AG09309 (cell line): Measurements from ENCODE around the gene SCRG1.

Experiments used
- DNase-seq: peaks from one replicate; pipeline ENCODE4 v3.0.0-alpha.2; 2010; ENCODE audit warnings: low read depth
- H3K4me3 ChIP-seq: 2 replicates; pipeline ENCODE4 v1.5.1; 2011; ENCODE audit warnings: mild to moderate bottlenecking, low read depth, low read length, moderate library complexity; ENCODE audit not compliant: control insufficient read depth
- CTCF ChIP-seq: IDR thresholded peaks from 2 replicates; pipeline ENCODE4 v1.5.1; 2011; ENCODE audit warnings: mild to moderate bottlenecking, low read depth, low read length, inconsistent platforms; ENCODE audit not compliant: insufficient read depth, control insufficient read depth; ENCODE audit errors: missing control alignments

Gene SCRG1

GRCh38 chr4:173360587-173361221 lies 38.2 kb downstream of the SCRG1 start:
- TF ChIP-seq CTCF: peak; percentile 41
- DNase-seq: no peak
- no peak overlapping the region for H3K4me3 ChIP-seq

- H3K4me3 ChIP-seq: no peak overlapping the region
- no peak for DNase-seq
- TF ChIP-seq CTCF: no peak
These were observed 41.0 kb downstream of the SCRG1 start for GRCh38 chr4:173357939-173358338.

GRCh38 chr4:173347467-173347866 lies 51.4 kb downstream of the SCRG1 start:
- no peak overlapping the region for H3K4me3 ChIP-seq
- no peak for DNase-seq
- TF ChIP-seq CTCF: no peak

- DNase-seq: peak; percentile 57
- H3K4me3 ChIP-seq: no peak overlapping the region
- no peak for TF ChIP-seq CTCF
These were observed 52.8 kb downstream of the SCRG1 start for GRCh38 chr4:173346074-173346473.

- no peak for TF ChIP-seq CTCF
- DNase-seq: no peak
- no peak overlapping the region for H3K4me3 ChIP-seq
These were observed 53.3 kb downstream of the SCRG1 start for GRCh38 chr4:173345648-173346047.

- no peak for TF ChIP-seq CTCF
- no peak overlapping the region for H3K4me3 ChIP-seq
- no peak for DNase-seq
These were observed 55.0 kb downstream of the SCRG1 start for GRCh38 chr4:173343832-173344397.
